HG03457 (cell line): ENCODE results near the gene RAI2.

Experiments
- ATAC-seq: cut with Tn5 transposase; IDR thresholded peaks from one replicate; pipeline ENCODE4 v1.9.1; 2021; ENCODE audit warnings: moderate number of reproducible peaks; ENCODE audit not compliant: unreplicated experiment

Gene RAI2

GRCh38 chrX:17860811-17861488 lies at the start of gene RAI2:
Gene RAI2 (minus strand): TSS chrX:17861298. CDS start chrX:17802010, 59,288 bp downstream.
- ATAC-seq = no peak

- no peak for ATAC-seq
Measured at GRCh38 chrX:17888421-17888820, 27.3 kb upstream of the RAI2 start.

GRCh38 chrX:17882680-17883079 lies 21.6 kb upstream of the RAI2 start:
- no peak for ATAC-seq

- no peak for ATAC-seq
Measured at GRCh38 chrX:17878028-17878670, 17.1 kb upstream of the RAI2 start.

GRCh38 chrX:17876135-17876534 lies 15.0 kb upstream of the RAI2 start:
- no peak for ATAC-seq

- ATAC-seq = no peak
Measured at GRCh38 chrX:17869580-17869979, 8.5 kb upstream of the RAI2 start.

GRCh38 chrX:17861489-17862011 lies 452 bp upstream of the RAI2 start:
- no peak for ATAC-seq

- ATAC-seq = no peak
Measured at GRCh38 chrX:17860179-17860780, 818 bp downstream of the RAI2 start.

GRCh38 chrX:17859609-17860178 lies 1.4 kb downstream of the RAI2 start:
- no peak for ATAC-seq

DNA sequence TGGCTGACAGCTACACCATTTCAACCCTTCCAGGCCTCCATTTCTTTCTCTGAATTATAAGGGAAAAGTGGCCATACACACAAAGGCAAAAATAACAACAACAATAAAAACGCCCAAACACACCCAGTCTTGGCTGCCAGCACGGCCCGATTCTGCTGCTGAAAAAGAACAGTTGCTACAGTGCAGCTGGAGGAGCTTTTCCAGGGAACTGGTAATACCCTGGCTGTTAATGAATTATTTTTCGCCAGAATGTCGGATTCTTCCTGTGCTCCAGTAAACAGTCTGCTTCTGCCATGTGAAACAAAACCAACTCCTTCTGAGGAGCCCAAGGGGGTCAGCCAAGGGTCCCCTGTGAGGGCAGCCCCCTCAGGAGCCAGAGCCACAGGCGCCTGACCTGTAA lies 6.6 kb downstream of the RAI2 start:
- ATAC-seq = no peak

GRCh38 chrX:17854069-17854468 lies 7.0 kb downstream of the RAI2 start:
- no peak for ATAC-seq

- no peak for ATAC-seq
Measured at GRCh38 chrX:17851874-17852273, 9.2 kb downstream of the RAI2 start.

DNA sequence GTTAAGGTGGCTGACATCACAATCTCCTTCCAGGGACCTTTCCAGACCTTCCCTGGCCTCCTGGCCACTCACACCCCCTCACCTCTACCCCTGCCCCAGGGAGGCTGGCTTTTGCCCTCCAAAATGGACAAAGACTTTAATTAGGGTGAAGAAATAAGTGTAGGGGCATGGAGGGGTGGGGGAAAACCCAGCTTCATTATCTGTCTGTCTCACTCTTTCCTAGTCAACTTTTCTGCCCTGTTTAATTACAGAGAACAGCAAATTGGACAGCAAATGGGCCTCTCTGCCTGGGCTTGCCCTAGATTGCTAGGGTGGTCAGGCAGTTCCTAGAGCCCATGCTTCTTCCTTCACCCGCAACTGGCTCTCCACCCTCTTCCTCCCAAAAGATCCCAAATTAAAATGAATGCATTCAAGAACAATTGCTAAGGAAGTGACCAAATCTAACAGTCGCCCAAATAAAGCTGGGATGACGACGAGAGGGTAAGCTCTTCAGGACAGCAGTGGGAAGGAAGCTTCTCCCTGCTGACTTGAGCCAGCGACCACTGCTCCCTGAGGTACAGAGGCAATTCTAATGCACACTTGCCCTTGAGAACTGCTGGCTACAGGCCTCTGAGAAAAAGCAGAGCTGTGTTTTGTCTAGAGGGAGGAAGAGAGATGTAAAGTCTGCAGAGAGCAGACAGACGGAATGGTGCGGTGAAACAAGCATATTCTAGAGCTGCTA lies 12.4 kb downstream of the RAI2 start:
- no peak for ATAC-seq

- no peak for ATAC-seq
Measured at GRCh38 chrX:17846045-17846444, 15.1 kb downstream of the RAI2 start.

- ATAC-seq = no peak
Measured at GRCh38 chrX:17844236-17844635, 16.9 kb downstream of the RAI2 start.

DNA sequence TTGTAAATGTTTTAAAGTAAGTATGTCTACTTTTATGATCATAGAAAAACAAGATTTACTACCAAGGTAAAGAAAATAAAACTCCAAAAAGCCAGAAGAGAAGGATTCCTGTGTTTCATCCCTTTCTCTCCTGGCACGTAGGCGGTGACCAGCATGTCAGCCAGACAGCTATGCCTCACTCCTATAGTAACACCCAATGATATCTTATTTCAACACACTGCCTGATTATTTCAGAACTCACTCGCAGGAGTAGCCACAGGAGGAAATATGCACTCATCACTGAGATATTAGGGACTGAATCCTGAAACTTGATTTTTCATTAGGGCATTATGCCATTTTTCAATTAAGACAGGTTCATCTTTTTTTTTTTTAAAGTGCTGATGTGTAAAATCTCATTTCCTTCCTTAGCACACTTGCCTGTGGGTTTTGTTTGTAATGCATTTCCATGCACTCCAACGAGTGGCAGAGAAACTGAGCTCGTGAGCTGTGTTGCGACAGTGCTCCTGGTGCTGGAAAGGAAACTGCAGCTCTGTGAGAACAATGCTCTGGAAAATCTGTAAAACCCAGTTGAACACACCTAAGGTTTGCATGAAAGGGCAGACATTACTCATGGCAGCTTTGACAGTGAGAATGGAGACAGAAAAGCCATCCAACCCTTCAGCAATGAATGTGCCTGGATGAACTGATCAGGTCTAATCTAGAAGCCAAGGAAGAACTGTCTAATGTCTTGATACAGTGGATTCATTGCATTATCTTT lies 18.2 kb downstream of the RAI2 start:
- ATAC-seq = no peak

- ATAC-seq = no peak
Measured at GRCh38 chrX:17839269-17839668, 21.8 kb downstream of the RAI2 start.

DNA sequence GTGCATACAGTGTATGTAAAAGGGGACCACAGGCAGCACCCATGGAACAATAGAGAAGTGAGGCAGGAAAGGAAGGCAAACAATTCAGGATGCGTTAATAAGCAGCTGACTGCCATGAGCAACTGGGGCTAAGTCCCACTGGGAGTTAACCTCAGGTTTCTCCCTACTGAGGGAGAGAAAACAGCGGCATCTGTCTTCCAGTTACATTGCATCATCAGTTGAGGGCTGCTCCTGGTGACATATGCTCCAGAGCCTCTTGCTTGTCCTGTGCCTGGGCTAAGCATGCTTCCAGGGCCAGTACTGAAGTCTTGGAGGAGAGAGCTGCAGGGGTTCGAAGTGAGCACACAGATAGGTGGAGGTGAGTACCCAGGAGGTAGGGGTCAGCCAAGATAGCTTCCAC lies 24.3 kb downstream of the RAI2 start:
- no peak for ATAC-seq

GRCh38 chrX:17833954-17834353 lies 27.1 kb downstream of the RAI2 start:
- ATAC-seq = no peak

- no peak for ATAC-seq
Measured at GRCh38 chrX:17831255-17831654, 29.8 kb downstream of the RAI2 start.
